SU-DHL-6 (cell line): Measurements from ENCODE around the gene ETFB.
"Not testable (repeated sequence)": the region's sequence is repeated elsewhere in the genome, so short reads cannot be mapped to it uniquely, and the experiment has no call there.

ENCODE experiments used
- H2AFZ ChIP-seq: fragments of 200-600 bp; sonication (generic); 2 replicates; pipeline ENCODE4 v1.6.1; 2014; ENCODE audit warnings: low read depth, mild to moderate bottlenecking, moderate library complexity, mixed read lengths, antibody characterized with exemption, low read length; ENCODE audit not compliant: severe bottlenecking
- H3F3A ChIP-seq: fragments of 200-600 bp; shearing (Covaris generic); 2 replicates; pipeline ENCODE4 v1.6.0; 2016; ENCODE audit warnings: antibody characterized with exemption, mild to moderate bottlenecking; ENCODE audit not compliant: insufficient read depth
- H3K27ac ChIP-seq: fragments of 200-600 bp; sonication (generic); 2 replicates; pipeline ENCODE4 v1.5.1; 2016; ENCODE audit warnings: low read depth, mild to moderate bottlenecking, low read length, moderate library complexity, mixed read lengths
- H3K27me3 ChIP-seq: fragments of 200-600 bp; sonication (generic), shearing (Covaris generic); 2 replicates; pipeline ENCODE4 v1.6.0; 2014; ENCODE audit warnings: mild to moderate bottlenecking, low read length
- H3K36me3 ChIP-seq: fragments of 200-600 bp; sonication (generic); 2 replicates; pipeline ENCODE4 v1.6.1; 2014; ENCODE audit warnings: mild to moderate bottlenecking, low read length, mixed read lengths
- H3K4me2 ChIP-seq: fragments of 300-600, 200-600 bp; shearing (Covaris generic), sonication (generic); 2 replicates; pipeline ENCODE4 v1.6.0; 2014; ENCODE audit warnings: low read length, low read depth, mild to moderate bottlenecking; ENCODE audit not compliant: poor library complexity, severe bottlenecking
- H3K4me3 ChIP-seq: fragments of 200-600 bp; sonication (generic); 2 replicates; pipeline ENCODE4 v1.5.1; 2014; ENCODE audit warnings: antibody characterized with exemption, low read length, mild to moderate bottlenecking, mixed read lengths; ENCODE audit not compliant: insufficient read depth, poor library complexity, severe bottlenecking
- H3K79me2 ChIP-seq: fragments of 200-600 bp; sonication (generic); 2 replicates; pipeline ENCODE4 v1.6.1; 2014; ENCODE audit warnings: mild to moderate bottlenecking, low read length, moderate library complexity; ENCODE audit not compliant: insufficient read depth
- H3K9ac ChIP-seq: fragments of 200-600 bp; sonication (generic); 2 replicates; pipeline ENCODE4 v1.7.0; 2014; ENCODE audit warnings: mild to moderate bottlenecking, low read length
- H3K9me2 ChIP-seq: fragments of 200-600 bp; sonication (generic); replicated peaks from 2 replicates; pipeline ENCODE4 v1.6.1; 2014; ENCODE audit warnings: low read length; ENCODE audit not compliant: insufficient read depth
- H3K9me3 ChIP-seq: fragments of 200-600 bp; sonication (generic); 2 replicates; pipeline ENCODE4 v1.6.1; 2014; ENCODE audit warnings: low read length, mixed read lengths; ENCODE audit not compliant: insufficient read depth
- H4K20me1 ChIP-seq: fragments of 200-600 bp; sonication (generic); 2 replicates; pipeline ENCODE4 v1.6.1; 2014; ENCODE audit warnings: low read depth, mild to moderate bottlenecking, antibody characterized with exemption, low read length, moderate library complexity, mixed read lengths
- EZH2phosphoT487 ChIP-seq: fragments of 200-600 bp; sonication (generic), shearing (Covaris generic); conservative IDR thresholded peaks from 2 replicates; pipeline ENCODE4 v1.6.1; 2018; ENCODE audit warnings: mild to moderate bottlenecking, antibody characterized with exemption, low read length, moderate library complexity, mixed read lengths
- TF ChIP-seq, protein P1 (sequence below): fragments of 200-600 bp; sonication (generic); IDR thresholded peaks from one replicate; pipeline ENCODE4 v1.5.1; 2017; ENCODE audit warnings: antibody characterized with exemption, mild to moderate bottlenecking, low read length, moderate library complexity; ENCODE audit not compliant: insufficient read depth, poor library complexity, severe bottlenecking

ETFB gene

DNA sequence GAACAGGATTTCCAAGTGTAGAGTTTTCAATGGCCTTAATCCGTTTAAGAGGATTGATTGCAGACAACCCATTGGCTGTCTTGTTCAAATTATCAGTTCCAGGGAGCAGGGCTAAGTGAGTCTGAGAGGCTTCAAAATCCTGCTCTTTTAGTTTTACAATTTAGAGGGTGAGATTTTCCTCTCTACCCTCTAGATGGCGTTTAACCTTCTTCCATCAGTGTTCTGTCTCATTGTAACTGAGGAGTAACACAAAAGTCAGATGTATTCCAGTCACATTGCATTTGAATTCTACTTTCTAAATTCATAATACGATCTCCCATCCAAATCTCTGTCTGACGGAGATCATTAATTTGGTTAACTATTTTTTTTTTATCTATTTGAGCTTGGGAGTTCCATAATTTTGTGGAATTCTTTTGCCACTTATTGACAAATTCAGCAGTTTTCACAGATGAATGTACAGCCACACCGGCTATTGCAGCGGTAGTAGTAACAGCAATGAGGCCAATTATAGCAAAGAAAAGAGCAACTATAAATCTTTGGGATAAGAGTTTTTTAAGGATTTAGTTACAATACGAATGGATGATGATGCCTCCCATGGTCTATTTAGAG lies 32.0 kb upstream of the ETFB start:
- H2AFZ ChIP-seq, result no peak overlapping the region
- no peak overlapping the region for H3K9ac ChIP-seq
- no peak for TF ChIP-seq EZH2phosphoT487
- TF ChIP-seq, protein P1, sequence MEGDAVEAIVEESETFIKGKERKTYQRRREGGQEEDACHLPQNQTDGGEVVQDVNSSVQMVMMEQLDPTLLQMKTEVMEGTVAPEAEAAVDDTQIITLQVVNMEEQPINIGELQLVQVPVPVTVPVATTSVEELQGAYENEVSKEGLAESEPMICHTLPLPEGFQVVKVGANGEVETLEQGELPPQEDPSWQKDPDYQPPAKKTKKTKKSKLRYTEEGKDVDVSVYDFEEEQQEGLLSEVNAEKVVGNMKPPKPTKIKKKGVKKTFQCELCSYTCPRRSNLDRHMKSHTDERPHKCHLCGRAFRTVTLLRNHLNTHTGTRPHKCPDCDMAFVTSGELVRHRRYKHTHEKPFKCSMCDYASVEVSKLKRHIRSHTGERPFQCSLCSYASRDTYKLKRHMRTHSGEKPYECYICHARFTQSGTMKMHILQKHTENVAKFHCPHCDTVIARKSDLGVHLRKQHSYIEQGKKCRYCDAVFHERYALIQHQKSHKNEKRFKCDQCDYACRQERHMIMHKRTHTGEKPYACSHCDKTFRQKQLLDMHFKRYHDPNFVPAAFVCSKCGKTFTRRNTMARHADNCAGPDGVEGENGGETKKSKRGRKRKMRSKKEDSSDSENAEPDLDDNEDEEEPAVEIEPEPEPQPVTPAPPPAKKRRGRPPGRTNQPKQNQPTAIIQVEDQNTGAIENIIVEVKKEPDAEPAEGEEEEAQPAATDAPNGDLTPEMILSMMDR, result peak; percentile 38

DNA sequence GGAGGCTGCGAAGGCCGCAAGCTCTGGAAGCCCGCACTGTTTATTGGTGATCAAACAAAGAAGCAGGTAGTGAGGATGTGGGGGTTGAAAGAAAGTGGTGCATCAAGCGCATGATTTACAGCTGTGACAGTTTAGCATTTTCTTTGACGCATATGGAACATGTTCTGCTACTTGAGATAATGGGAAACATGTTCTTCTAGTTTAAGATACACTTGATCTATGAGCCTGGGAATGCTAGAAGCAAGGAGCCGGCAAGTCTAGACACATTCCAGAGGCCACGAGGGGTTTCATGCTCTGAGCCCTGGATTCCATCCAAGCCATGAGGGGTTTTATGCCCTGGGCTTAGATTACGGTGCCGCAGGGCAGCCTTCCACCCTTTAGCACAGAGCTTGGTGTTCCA lies 31.3 kb upstream of the ETFB start:
- H3K9me3 ChIP-seq, H4K20me1 ChIP-seq, H3K79me2 ChIP-seq, H3K27ac ChIP-seq, H3K9me2 ChIP-seq, H3K36me3 ChIP-seq, H3K27me3 ChIP-seq, H2AFZ ChIP-seq, H3K4me2 ChIP-seq, H3K4me3 ChIP-seq, H3K9ac ChIP-seq: not testable (repeated sequence)
- peaks cover 16% of the 10 kb centered on the region; the same call in 1 of the 2 replicates for H3F3A ChIP-seq

More for the DNA sequence above, 32.0 kb upstream of the ETFB start:
- no peaks in the 10 kb centered on the region for H3K9me2 ChIP-seq
- H3K4me3 ChIP-seq, result no peak overlapping the region
- H3K4me2 ChIP-seq, result no peak overlapping the region
- no peaks in the 10 kb centered on the region for H3K9me3 ChIP-seq
- H3F3A ChIP-seq, result peaks cover 16% of the 10 kb centered on the region; the same call in 1 of the 2 replicates
- no peaks in the 10 kb centered on the region for H3K36me3 ChIP-seq
- no peaks in the 10 kb centered on the region for H4K20me1 ChIP-seq
- no peaks in the 10 kb centered on the region for H3K27me3 ChIP-seq
- no peaks in the 10 kb centered on the region for H3K79me2 ChIP-seq
- H3K27ac ChIP-seq, result no peak overlapping the region

DNA sequence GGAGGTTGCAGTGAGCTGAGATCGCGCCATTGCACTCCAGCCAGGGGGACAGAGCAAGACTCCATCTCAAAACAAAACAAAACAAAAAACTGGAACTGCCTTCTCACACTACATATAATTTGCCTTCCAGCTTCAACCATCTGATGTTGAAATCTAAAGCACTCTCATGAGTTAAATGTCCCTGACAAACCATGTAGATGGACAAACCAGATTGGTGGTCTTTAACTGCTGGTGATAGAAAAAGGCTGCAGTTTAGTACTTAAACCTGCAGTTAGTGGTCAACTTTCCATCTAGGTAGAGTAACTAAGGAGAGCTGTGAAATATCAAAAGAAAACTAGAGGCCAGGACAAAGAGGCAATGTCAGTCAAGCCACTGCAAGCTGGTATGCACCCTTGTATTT lies 30.0 kb upstream of the ETFB start:
- Histone ChIP-seq H3K4me2 (no peak overlapping the region), H4K20me1 (no peaks in the 10 kb centered on the region), H3F3A (peaks cover 16% of the 10 kb centered on the region; the same call in 1 of the 2 replicates), H3K36me3 (no peaks in the 10 kb centered on the region), H3K9me3 (no peaks in the 10 kb centered on the region), H2AFZ (no peak overlapping the region), H3K27ac (no peak overlapping the region), H3K9me2 (no peaks in the 10 kb centered on the region), H3K4me3 (no peak overlapping the region), H3K9ac (no peak overlapping the region), H3K27me3 (no peaks in the 10 kb centered on the region), H3K79me2 (no peaks in the 10 kb centered on the region)
- no peak for TF ChIP-seq EZH2phosphoT487
- TF ChIP-seq, protein P1, result no peak

DNA sequence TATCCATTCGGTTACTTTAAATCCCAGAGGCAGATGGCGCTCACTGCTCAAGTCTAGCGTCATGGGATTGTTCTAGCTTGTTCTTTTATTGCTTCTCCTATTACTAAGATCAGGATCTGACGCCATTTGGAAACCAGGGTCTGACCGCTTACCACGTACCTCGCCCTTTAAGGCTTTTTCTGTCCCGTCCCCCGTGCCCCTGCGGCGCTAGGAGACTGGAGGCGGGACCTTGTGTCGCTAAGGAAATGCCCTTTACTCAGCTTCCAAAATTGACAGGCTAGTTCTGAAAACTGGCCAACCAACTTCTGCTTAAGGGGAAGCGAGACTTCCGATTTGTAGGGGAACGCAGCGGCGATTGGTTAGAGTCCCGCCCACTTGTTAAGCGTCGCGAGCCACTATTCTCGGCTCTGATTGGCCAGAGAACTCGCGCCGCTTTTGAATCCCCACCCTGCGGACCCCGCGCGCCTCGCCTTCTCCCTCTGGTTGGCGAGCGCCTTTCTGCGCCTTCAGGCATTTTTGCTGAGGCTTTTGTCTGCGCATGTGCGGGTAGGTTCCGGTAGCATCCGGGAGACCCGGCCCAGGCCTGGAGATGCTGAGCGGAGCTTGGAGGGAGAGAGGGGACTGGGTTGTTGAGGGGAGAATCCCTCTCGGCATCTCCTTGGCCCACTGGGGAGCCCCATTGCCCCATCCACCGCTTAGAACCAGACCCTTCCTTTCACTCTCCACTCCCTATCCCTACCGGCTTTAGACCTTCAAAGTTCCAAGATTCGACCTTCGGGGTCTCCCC lies 28.1 kb upstream of the ETFB start:
- no peaks in the 10 kb centered on the region for H3K36me3 ChIP-seq
- H4K20me1 ChIP-seq, result no peaks in the 10 kb centered on the region
- peak overlapping the region; percentile 24 for H2AFZ ChIP-seq
- H3K9me2 ChIP-seq, result no peaks in the 10 kb centered on the region
- peak overlapping the region; percentile 71 for H3K4me3 ChIP-seq
- no peaks in the 10 kb centered on the region for H3K9me3 ChIP-seq
- no peak for TF ChIP-seq EZH2phosphoT487
- TF ChIP-seq, protein P1, result no peak
- H3K4me2 ChIP-seq, result peak overlapping the region; percentile 98
- H3K79me2 ChIP-seq, result no peaks in the 10 kb centered on the region
- H3K27me3 ChIP-seq, result no peaks in the 10 kb centered on the region
- peaks cover 16% of the 10 kb centered on the region; the same call in 1 of the 2 replicates for H3F3A ChIP-seq
- peak overlapping the region; percentile 86 for H3K27ac ChIP-seq
- peak overlapping the region; percentile 85 for H3K9ac ChIP-seq
